Endothelial cell of umbilical vein (primary cell): ENCODE results near the gene ITPRID1. TPM values are rescaled to one million over a fixed set of nuclear protein-coding genes. Genes with fewer than 3 reads are reported as not detected.

Experiments used
- BruUV-seq: library from RNA; stranded (reverse); fragments of 400-500 nt; replicated peaks from 2 replicates; lab custom pipeline; 2021; lab: Mats Ljungman, UMichigan
- CTCF ChIA-PET: fragments of 300-600, 350-600 bp; sonication (Branson Sonifier 250); formaldehyde crosslinking; loops from one replicate; lab custom pipeline; 2021; ENCODE audit warnings: antibody characterized with exemption, inconsistent platforms; lab: Charles Lee
- POLR2A ChIA-PET: fragments of 300-600, 350-600 bp; sonication (Branson Sonifier 250); formaldehyde crosslinking; loops from one replicate; lab custom pipeline; 2021; ENCODE audit warnings: antibody characterized with exemption, inconsistent platforms; lab: Charles Lee
- DNase-seq: peaks from one replicate; pipeline ENCODE4 v3.0.0-alpha.2; 2011; ENCODE audit warnings: low read depth, low spot score
- FAIRE-seq: peaks from 2 replicates; lab custom pipeline; 2011; peaks lifted over from hg19 to GRCh38; lab: Jason Lieb, UNC
- H2AFZ ChIP-seq: 2 replicates; pipeline ENCODE4 v1.6.0; 2012; ENCODE audit warnings: low read depth, low read length, control low read depth, inconsistent platforms
- H3K27ac ChIP-seq: 2 replicates; pipeline ENCODE4 v1.5.1; 2011; ENCODE audit warnings: low read depth, mild to moderate bottlenecking, control low read depth, low read length, moderate library complexity; ENCODE audit not compliant: insufficient read depth
- H3K27me3 ChIP-seq, 2 experiments: 2 replicates each; pipeline versions ENCODE4 v1.6.0 to v1.6.1; 2011; ENCODE audit warnings: low read length in 2 of 2, mixed read lengths in 1 of 2; ENCODE audit not compliant: control insufficient read depth in 2 of 2, insufficient read depth in 2 of 2
- H3K36me3 ChIP-seq, 2 experiments: 2 replicates in 1 of 2; 3 replicates in 1 of 2; pipeline ENCODE4 v1.5.1; 2011; ENCODE audit warnings: low read length in 2 of 2, mild to moderate bottlenecking in 1 of 2, moderate library complexity in 1 of 2; ENCODE audit not compliant: control insufficient read depth in 2 of 2, insufficient read depth in 2 of 2; ENCODE audit errors: extremely low read depth in 1 of 2
- H3K4me1 ChIP-seq: 3 replicates; pipeline ENCODE4 v1.5.1; 2011; ENCODE audit warnings: mild to moderate bottlenecking, low read length; ENCODE audit not compliant: control insufficient read depth, insufficient read depth; ENCODE audit errors: extremely low read depth
- H3K4me2 ChIP-seq: 2 replicates; pipeline ENCODE4 v1.6.1; 2011; ENCODE audit warnings: low read length, control low read depth, mixed read lengths; ENCODE audit not compliant: insufficient read depth
- H3K4me3 ChIP-seq, 3 experiments: fragments of 200-600 bp in 1 of 3; sonication (generic), shearing (Covaris generic) in 1 of 3; replicated peaks in 1 of 3; 2 replicates each; pipeline ENCODE4 v1.5.1; 2011 to 2016; ENCODE audit warnings: control low read depth in 3 of 3, low read length in 3 of 3, mild to moderate bottlenecking in 2 of 3, inconsistent platforms in 1 of 3, low read depth in 1 of 3, moderate library complexity in 1 of 3; ENCODE audit not compliant: insufficient read depth in 1 of 3
- H3K79me2 ChIP-seq: 2 replicates; pipeline ENCODE4 v1.6.0; 2012; ENCODE audit warnings: low read length, inconsistent platforms; ENCODE audit not compliant: control insufficient read depth, insufficient read depth
- H3K9ac ChIP-seq: replicated peaks from 2 replicates; pipeline ENCODE3; 2011; ENCODE audit warnings: low read length, control low read depth; ENCODE audit not compliant: insufficient read depth; ENCODE audit errors: extremely low read depth
- H3K9me1 ChIP-seq: replicated peaks from 3 replicates; pipeline ENCODE4 v1.6.0; 2011; ENCODE audit warnings: mild to moderate bottlenecking, low read length; ENCODE audit not compliant: control insufficient read depth, insufficient read depth; ENCODE audit errors: extremely low read depth
- H3K9me3 ChIP-seq: replicated peaks from 2 replicates; pipeline ENCODE4 v1.5.1; 2012; ENCODE audit warnings: low read length, inconsistent platforms; ENCODE audit not compliant: control insufficient read depth, insufficient read depth
- H4K20me1 ChIP-seq: replicated peaks from 2 replicates; pipeline ENCODE3; 2011; ENCODE audit warnings: mild to moderate bottlenecking, low read length; ENCODE audit not compliant: control insufficient read depth, insufficient read depth; ENCODE audit errors: extremely low read depth
- EZH2 ChIP-seq: IDR thresholded peaks from 2 replicates; pipeline ENCODE4 v1.6.1; 2012; ENCODE audit warnings: borderline replicate concordance, low read depth, mild to moderate bottlenecking, moderate library complexity, low read length, inconsistent platforms; ENCODE audit not compliant: severe bottlenecking
- FOS ChIP-seq: IDR thresholded peaks from 2 replicates; pipeline ENCODE4 v1.6.1; 2011; ENCODE audit warnings: mild to moderate bottlenecking, low read length, moderate library complexity, borderline replicate concordance; ENCODE audit not compliant: insufficient read depth
- GATA2 ChIP-seq: IDR thresholded peaks from 2 replicates; pipeline ENCODE4 v1.7.0; 2011; ENCODE audit warnings: low read depth, mild to moderate bottlenecking, moderate library complexity, mixed read lengths, low read length; ENCODE audit not compliant: insufficient read length, insufficient read depth
- JUN ChIP-seq: IDR thresholded peaks from 2 replicates; pipeline ENCODE4 v1.6.1; 2011; ENCODE audit warnings: borderline replicate concordance, low read depth; ENCODE audit not compliant: insufficient read length, insufficient read depth
- MYC ChIP-seq: IDR thresholded peaks from one replicate; pipeline ENCODE4 v1.6.1; 2011; ENCODE audit warnings: mild to moderate bottlenecking, low read depth, low read length
- POLR2A ChIP-seq: IDR thresholded peaks from 2 replicates; pipeline ENCODE4 v1.6.1; 2012; ENCODE audit warnings: low read depth, mild to moderate bottlenecking, control low read depth, low read length
- POLR2AphosphoS5 ChIP-seq: IDR thresholded peaks from 2 replicates; pipeline ENCODE4 v1.6.1; 2012; ENCODE audit warnings: low read depth, mild to moderate bottlenecking, control low read depth, low read length, moderate library complexity; ENCODE audit not compliant: insufficient read depth
- dilution Hi-C: fragments of 300-500 bp; cut with MboI; formaldehyde crosslinking; loops from one replicate; pipeline ENCODE4 v1.15.0; 2019; ENCODE audit warnings: low sequenced_read_pairs; ENCODE audit not compliant: extremely low pct_ligation_motif_present
- intact Hi-C: fragments of 100-400 bp; cut with micrococcal nuclease; formaldehyde crosslinking; loops from one replicate; pipeline ENCODE4 v1.10.0; 2022
- polyA plus RNA-seq, 4 experiments: library from polyadenylated mRNA; depleted of rRNA in 3 of 4; stranded (reverse) in 3 of 4; unstranded in 1 of 4; fragments of >200 nt; gene quantifications; 2 replicates each; pipeline versions ENCODE4 v1.2.1 to v1.2.3, GENCODE V29; 2011 to 2012; ENCODE audit warnings: missing spikeins in 1 of 4
- total RNA-seq: library from RNA; stranded (reverse); gene quantifications from 2 replicates; pipeline ENCODE4 v1.2.3, GENCODE V29; 2021
- TF ChIP-seq, protein P1 (sequence below), 2 donors: IDR thresholded peaks; 1 replicate in 1 of 2; 2 replicates in 1 of 2; pipeline ENCODE4 v1.5.1; 2011; ENCODE audit warnings: low read length in 2 of 2, mild to moderate bottlenecking in 2 of 2, moderate library complexity in 2 of 2, control low read depth in 1 of 2, inconsistent platforms in 1 of 2, low read depth in 1 of 2; ENCODE audit not compliant: insufficient read depth in 1 of 2; ENCODE audit errors: extremely low read depth in 1 of 2
- TF ChIP-seq, protein P2 (sequence below): IDR thresholded peaks from 2 replicates; pipeline ENCODE4 v1.6.1; 2011; ENCODE audit not compliant: insufficient read depth, insufficient read length

Gene ITPRID1
- total and polyA plus RNA-seq, 2 donors (not counting 3 experiments of a cell fraction or from before 2014, with no cell fraction given) = not detected

DNA sequence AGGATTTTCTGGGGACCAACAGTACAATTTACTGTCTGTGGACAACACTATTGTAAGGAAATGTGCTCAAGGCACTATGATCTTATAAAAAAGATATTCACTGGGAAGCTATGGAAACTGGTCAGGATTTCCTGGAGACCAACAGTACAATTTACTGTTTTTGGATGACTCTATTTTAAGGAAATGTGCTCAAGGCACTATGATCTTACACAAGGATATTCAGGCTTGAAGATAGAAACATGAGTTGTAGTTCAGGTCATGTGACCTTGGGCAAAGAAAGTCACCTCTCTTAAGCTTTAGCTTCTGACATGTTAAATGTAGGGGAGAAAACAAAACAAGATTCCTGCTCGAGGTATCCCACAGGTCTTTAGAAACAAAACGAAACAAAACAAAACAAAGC, 1.7 kb upstream of the ITPRID1 start:
- dilution Hi-C loops = no loop called here
- H3K27ac ChIP-seq = no peak overlapping the region
- no peaks in the 10 kb centered on the region for H3K36me3 ChIP-seq
- CTCF ChIA-PET = no interaction called here
- H4K20me1 ChIP-seq = no peaks in the 10 kb centered on the region
- no peaks in the 10 kb centered on the region for H3K4me1 ChIP-seq
- no peak overlapping the region for H3K9ac ChIP-seq
- no peak overlapping the region for H2AFZ ChIP-seq
- no peak for TF ChIP-seq FOS
- TF ChIP-seq, protein P1, sequence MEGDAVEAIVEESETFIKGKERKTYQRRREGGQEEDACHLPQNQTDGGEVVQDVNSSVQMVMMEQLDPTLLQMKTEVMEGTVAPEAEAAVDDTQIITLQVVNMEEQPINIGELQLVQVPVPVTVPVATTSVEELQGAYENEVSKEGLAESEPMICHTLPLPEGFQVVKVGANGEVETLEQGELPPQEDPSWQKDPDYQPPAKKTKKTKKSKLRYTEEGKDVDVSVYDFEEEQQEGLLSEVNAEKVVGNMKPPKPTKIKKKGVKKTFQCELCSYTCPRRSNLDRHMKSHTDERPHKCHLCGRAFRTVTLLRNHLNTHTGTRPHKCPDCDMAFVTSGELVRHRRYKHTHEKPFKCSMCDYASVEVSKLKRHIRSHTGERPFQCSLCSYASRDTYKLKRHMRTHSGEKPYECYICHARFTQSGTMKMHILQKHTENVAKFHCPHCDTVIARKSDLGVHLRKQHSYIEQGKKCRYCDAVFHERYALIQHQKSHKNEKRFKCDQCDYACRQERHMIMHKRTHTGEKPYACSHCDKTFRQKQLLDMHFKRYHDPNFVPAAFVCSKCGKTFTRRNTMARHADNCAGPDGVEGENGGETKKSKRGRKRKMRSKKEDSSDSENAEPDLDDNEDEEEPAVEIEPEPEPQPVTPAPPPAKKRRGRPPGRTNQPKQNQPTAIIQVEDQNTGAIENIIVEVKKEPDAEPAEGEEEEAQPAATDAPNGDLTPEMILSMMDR (IDR thresholded peaks at IDR 0.05; ENCODE audit: extremely low read depth in 1 of 2, insufficient read depth in 1 of 2, low read depth in 1 of 2, low read length in 2 of 2) = no peak
- no peak for TF ChIP-seq JUN
- no peak for TF ChIP-seq POLR2A
- no peak for TF ChIP-seq MYC
- no peak for TF ChIP-seq POLR2AphosphoS5
- no peak for TF ChIP-seq EZH2
- no peak for TF ChIP-seq GATA2
- TF ChIP-seq, protein P2, sequence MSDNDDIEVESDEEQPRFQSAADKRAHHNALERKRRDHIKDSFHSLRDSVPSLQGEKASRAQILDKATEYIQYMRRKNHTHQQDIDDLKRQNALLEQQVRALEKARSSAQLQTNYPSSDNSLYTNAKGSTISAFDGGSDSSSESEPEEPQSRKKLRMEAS = no peak
- no peak overlapping the region for H3K4me2 ChIP-seq
- no peaks in the 10 kb centered on the region for H3K9me1 ChIP-seq
- no peaks in the 10 kb centered on the region for H3K9me3 ChIP-seq
- DNase-seq (no peak), FAIRE-seq (no peak)
- H3K4me3 ChIP-seq = no peak overlapping the region
- intact Hi-C loops = no loop called here
- no peaks in the 10 kb centered on the region for H3K79me2 ChIP-seq
- BruUV-seq = no TSS peak
- H3K27me3 ChIP-seq = no peaks in the 10 kb centered on the region
- POLR2A ChIA-PET = no interaction called here
